ENCODE measurements around the gene GRM7. TPM values are rescaled to one million over a fixed set of nuclear protein-coding genes. Genes with fewer than 3 reads are reported as not detected.

GRM7 gene
- total and polyA plus RNA-seq, 8 donors = 0.05 to 2.2 TPM; not detected in 6

DNA sequence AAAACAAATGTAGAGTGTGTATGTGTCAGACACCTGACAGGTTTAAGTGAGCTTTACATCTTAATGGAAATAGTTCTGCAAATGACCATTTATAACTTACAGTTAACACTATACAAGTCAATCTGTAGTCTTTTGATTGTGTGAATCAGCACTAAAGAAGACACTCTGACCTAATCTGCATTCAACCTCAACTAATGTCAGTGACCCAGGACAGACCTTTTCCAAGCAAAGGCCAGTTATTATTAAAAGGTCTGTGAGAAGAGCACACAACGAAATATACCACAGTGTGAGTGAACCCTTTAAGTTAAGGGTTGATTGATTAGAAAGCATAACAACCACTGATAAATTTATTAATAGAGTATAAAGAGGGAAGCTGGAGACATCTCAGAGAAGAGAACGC is 878.8 kb downstream of the GRM7 start:
- intact Hi-C loops (cut with DNase I; ENCODE audit: low total_unique reads) = no loop called here
- H3K4me1 ChIP-seq = no peaks in the 10 kb centered on the region
- DNase-seq = no peak
- no peaks in the 10 kb centered on the region for H3K9me3 ChIP-seq
- no peak overlapping the region for H3K27ac ChIP-seq
- TF ChIP-seq, protein P1, sequence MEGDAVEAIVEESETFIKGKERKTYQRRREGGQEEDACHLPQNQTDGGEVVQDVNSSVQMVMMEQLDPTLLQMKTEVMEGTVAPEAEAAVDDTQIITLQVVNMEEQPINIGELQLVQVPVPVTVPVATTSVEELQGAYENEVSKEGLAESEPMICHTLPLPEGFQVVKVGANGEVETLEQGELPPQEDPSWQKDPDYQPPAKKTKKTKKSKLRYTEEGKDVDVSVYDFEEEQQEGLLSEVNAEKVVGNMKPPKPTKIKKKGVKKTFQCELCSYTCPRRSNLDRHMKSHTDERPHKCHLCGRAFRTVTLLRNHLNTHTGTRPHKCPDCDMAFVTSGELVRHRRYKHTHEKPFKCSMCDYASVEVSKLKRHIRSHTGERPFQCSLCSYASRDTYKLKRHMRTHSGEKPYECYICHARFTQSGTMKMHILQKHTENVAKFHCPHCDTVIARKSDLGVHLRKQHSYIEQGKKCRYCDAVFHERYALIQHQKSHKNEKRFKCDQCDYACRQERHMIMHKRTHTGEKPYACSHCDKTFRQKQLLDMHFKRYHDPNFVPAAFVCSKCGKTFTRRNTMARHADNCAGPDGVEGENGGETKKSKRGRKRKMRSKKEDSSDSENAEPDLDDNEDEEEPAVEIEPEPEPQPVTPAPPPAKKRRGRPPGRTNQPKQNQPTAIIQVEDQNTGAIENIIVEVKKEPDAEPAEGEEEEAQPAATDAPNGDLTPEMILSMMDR (IDR thresholded peaks at IDR 0.05) = no peak
- TF ChIP-seq EP300 (IDR thresholded peaks at IDR 0.05) = no peak
- H3K27me3 ChIP-seq = no peaks in the 10 kb centered on the region
- WGBS, 5 donors = 82 to 96% (median 83%) methylated on average over 2 of the region's 2 CpGs
- no peaks in the 10 kb centered on the region for H3K36me3 ChIP-seq
- no peak overlapping the region for H3K4me3 ChIP-seq

DNA sequence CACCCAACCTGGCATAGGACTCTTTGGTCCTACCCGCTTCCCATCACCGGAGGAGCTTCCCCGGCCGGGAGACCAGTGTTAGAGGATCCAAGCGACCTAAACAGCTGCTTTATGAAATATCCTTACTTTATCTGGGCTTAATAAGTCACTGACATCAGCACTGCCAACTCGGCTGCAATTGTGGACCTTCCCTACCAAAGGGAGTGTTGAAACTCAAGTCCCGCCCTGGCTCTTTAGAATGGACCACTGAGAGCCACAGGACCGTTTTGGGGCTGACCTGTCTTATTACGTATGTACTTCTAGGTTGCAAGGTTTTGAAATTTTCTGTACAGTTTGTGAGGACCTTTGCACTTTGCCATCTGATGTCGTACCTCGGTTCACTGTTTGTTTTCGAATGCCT is 879.5 kb downstream of the GRM7 start:
- intact Hi-C loops (cut with DNase I; ENCODE audit: low total_unique reads) = no loop called here

GRCh38 chr3:7744850-7745249 is 883.9 kb downstream of the GRM7 start:
- H3K27ac ChIP-seq = no peak overlapping the region
- TF ChIP-seq, protein P1 (IDR thresholded peaks at IDR 0.05) = no peak
- TF ChIP-seq POLR2AphosphoS5 (IDR thresholded peaks at IDR 0.05) = no peak
- TF ChIP-seq POLR2A (IDR thresholded peaks at IDR 0.05) = no peak
- TF ChIP-seq EP300 (IDR thresholded peaks at IDR 0.05) = no peak
- intact Hi-C loops (cut with DNase I; ENCODE audit: low total_unique reads) = no loop called here
- no peak for DNase-seq
- H3K4me1 ChIP-seq = no peaks in the 10 kb centered on the region
- no peaks in the 10 kb centered on the region for H3K27me3 ChIP-seq
- no peak overlapping the region for H3K4me3 ChIP-seq
- no peaks in the 10 kb centered on the region for H3K9me3 ChIP-seq
- H3K36me3 ChIP-seq = no peaks in the 10 kb centered on the region

More for the DNA sequence above, 879.5 kb downstream of the GRM7 start:
- 82 to 90% (median 86%) methylated on average over 12 of the region's 12 CpGs for WGBS, 5 donors
- Histone ChIP-seq H3K27ac (no peak overlapping the region), H3K9me3 (no peaks in the 10 kb centered on the region), H3K4me3 (no peak overlapping the region), H3K27me3 (no peaks in the 10 kb centered on the region), H3K4me1 (no peaks in the 10 kb centered on the region), H3K36me3 (no peaks in the 10 kb centered on the region)
- DNase-seq = no peak
- TF ChIP-seq EP300 (IDR thresholded peaks at IDR 0.05) (no peak), POLR2AphosphoS5 (IDR thresholded peaks at IDR 0.05) (no peak), POLR2A (IDR thresholded peaks at IDR 0.05) (no peak)
- TF ChIP-seq, protein P1 (IDR thresholded peaks at IDR 0.05) = no peak

- WGBS, 5 donors = 28 to 71% (median 43%) methylated on average over 1 of the region's 1 CpG
- H3K27me3 ChIP-seq = no peaks in the 10 kb centered on the region
- DNase-seq = no peak
- no peaks in the 10 kb centered on the region for H3K9me3 ChIP-seq
- H3K4me3 ChIP-seq = no peak overlapping the region
- no peak for TF ChIP-seq POLR2A (IDR thresholded peaks at IDR 0.05)
- TF ChIP-seq EP300 (IDR thresholded peaks at IDR 0.05) = no peak
- no peak for TF ChIP-seq POLR2AphosphoS5 (IDR thresholded peaks at IDR 0.05)
- TF ChIP-seq, protein P1 (IDR thresholded peaks at IDR 0.05) = no peak
- H3K27ac ChIP-seq = no peak overlapping the region
- no peaks in the 10 kb centered on the region for H3K36me3 ChIP-seq
- no peaks in the 10 kb centered on the region for H3K4me1 ChIP-seq
- intact Hi-C loops (cut with DNase I; ENCODE audit: low total_unique reads) = no loop called here
Observed at GRCh38 chr3:7745711-7746110, 884.8 kb downstream of the GRM7 start.
